GM19328 (cell line): ENCODE data around the gene EPHB6.

Experiments
- ATAC-seq: cut with Tn5 transposase; IDR thresholded peaks from one replicate; pipeline ENCODE4 v1.9.1; 2021; ENCODE audit warnings: mild to moderate bottlenecking, moderate library complexity; ENCODE audit not compliant: unreplicated experiment

EPHB6 gene

GRCh38 chr7:142864980-142865747 is 10.3 kb downstream of the EPHB6 start:
- no peak for ATAC-seq

- ATAC-seq, result no peak
Observed at GRCh38 chr7:142865766-142866165, 10.9 kb downstream of the EPHB6 start.

DNA sequence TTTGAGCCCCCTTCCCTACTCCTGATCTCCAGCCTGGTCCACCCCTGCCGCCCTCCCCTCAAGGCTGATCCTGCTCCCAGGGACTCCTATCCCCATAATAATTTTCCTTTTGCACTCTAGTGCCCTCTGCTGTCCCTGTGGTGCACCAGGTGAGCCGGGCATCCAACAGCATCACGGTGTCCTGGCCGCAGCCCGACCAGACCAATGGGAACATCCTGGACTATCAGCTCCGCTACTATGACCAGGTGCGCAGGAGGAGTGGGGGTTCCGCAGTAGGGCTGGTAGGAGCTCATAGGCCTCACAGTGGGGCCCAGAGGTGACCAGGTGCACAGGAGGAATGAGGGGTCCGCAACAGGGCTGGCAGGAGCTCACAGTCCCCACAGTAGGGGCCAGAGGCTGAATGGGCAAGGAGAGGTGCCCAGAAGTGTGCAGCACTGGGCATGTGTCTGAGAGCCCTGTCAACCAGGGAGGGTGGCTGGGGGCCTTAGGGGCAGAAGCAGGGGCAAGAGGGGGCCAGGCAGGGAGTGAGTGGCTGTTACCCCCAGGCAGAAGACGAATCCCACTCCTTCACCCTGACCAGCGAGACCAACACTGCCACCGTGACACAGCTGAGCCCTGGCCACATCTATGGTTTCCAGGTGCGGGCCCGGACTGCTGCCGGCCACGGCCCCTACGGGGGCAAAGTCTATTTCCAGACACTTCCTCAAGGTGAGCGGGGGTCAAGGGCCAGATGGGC is 11.7 kb downstream of the EPHB6 start:
- ATAC-seq, result no peak

DNA sequence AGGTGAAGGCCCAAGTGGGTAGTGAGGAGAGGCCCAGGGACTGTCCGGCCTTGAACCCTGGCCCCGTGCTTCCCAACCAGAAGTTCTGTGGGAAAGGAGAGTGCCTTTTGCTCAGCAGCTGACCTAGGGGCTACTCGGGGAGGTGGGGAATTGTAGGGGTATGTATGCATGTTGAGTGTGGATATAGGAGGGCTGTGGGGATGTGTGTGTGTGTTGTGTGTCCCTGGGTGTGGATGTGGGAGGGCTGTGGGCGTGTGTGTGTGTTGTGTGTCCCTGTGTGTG is 12.2 kb downstream of the EPHB6 start:
- ATAC-seq, result no peak

- no peak for ATAC-seq
Observed at GRCh38 chr7:142867398-142868187, 12.7 kb downstream of the EPHB6 start.

GRCh38 chr7:142868188-142868985 is 13.5 kb downstream of the EPHB6 start:
- no peak for ATAC-seq

DNA sequence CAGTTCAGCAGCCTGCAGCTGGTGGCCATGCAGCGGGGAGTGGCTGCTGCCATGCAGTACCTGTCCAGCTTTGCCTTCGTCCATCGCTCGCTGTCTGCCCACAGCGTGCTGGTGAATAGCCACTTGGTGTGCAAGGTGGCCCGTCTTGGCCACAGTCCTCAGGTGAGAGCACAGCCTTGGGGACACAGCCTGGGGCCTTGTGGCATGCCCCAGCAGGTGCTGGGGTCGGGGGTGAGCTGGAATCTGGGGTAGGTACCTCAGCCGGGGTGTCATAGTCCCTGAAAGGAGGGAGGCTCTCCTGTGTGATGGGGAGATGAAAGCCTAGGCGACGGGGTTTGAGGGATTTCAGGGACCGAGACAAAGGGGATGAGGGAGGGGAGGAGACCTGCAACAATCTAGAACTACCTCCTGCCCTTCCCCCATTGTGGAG is 14.1 kb downstream of the EPHB6 start:
- no peak for ATAC-seq

GRCh38 chr7:142869434-142869833 is 14.6 kb downstream of the EPHB6 start:
- no peak for ATAC-seq

GRCh38 chr7:142870147-142870559 is 15.3 kb downstream of the EPHB6 start:
- ATAC-seq, result no peak

DNA sequence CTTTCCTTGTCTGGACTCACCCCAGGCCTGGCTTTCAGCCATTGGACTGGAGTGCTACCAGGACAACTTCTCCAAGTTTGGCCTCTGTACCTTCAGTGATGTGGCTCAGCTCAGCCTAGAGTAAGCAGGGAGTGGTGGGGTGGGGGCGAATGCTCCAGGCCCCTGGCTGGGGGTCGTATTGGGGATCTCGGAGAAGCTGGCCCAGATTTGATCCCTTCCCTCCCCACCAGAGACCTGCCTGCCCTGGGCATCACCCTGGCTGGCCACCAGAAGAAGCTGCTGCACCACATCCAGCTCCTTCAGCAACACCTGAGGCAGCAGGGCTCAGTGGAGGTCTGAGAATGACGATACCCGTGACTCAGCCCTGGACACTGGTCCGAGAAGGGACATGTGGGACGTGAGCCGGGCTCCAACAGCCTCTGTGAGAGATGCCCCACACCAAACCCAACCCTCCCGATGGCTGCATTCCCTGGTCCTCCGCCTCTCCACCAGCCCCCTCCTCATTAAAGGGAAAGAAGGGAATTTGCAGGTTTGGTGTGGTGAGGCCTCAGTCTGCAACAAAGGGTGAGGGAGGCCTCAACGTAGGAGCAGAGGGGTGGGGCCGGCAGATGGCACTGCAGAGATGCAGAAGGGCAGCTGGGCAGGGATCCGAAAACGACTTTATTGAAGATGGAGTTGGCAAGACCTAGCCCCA is 15.8 kb downstream of the EPHB6 start:
- ATAC-seq, result no peak

DNA sequence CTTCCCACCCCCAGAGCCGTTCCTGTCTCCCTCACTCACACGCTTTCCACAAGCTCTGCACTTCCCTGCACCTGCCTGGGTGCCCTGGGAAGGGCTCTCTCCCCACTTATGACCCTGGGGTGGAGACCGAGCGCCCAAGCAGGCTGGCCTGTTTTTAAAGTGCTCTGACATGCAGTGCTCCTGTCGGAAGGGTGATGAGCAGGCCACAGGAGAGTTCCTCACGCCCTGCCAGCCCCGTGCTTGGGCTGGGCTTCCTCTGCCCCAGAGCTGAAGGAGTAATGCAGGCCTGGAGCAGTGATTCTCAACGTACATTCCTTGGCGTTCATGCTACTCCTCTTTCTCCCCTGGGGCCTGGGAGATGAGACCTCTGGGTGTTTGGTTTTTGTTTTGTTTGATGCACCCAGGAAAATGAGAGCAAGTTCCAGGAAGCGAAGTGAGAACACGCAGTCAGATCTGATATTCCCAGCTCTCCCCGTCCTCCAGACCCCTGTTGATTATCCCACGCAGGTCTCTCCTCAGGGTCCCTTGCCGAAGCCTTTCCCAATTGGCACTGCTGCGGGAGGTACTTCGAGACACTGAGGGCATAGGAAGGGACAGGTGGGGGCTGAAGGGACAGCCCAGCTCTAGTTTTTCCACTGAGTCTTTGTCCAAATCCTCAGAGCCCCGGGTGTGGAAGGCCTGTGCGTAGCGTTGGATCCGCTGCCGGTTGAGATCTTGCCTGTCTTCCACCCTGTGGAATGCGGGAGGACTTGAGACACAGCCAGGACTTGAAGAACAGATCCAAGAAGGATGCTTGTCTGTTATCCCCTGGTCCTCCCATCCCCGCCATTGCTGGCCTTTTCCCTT is 16.6 kb downstream of the EPHB6 start:
- no peak for ATAC-seq

DNA sequence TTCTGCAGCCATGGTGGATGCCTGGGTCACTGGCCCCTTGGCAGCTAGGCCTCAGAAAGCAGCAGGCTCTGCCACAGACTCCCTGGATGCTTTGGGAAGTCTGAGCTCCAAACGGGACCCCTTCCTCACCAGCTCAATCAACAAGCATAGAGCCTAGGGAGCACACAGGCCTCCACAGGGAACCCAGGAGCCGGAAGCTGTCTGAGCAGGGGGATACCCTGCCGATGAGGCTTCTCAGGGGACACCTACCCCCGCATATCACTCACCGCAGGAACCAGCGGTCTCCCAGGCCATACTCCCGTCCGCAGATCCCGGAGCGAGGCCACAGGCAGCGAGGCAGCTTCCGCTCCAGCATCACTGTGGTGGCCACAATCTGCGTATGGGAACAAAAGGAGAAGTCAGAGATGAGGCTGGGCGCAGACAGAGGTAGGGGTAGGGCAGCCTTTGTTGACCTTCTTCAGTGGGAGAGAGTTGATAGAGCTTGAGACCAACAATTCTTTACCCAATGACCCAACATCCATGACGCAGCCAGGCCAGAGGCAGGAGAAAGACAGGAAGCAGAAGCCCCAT is 17.3 kb downstream of the EPHB6 start:
- no peak for ATAC-seq

DNA sequence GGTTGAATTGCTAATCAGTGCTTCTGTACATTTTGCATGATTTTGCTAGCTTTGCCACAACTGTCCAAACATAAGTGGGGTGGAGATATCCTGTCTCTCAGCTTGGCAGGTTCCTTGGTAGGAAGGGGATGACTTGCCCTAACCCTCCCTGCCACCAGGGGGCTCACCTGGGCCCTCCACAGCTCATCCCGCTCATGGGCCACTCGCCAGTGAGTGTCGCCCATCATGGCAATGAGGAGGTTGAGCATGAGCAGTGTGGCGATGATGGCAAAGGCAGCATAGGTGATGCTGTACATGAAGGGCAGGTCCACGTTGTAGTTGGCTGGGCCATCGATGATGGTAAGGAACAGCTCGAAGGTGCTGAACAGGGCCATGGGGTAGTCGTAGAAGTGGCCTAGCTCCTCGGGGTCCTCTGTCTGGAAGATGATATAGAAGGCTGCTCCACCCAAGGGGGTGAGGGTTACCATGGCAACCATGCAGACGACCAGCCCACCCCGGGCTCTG is 18.5 kb downstream of the EPHB6 start:
- ATAC-seq, result peak; percentile 51

- ATAC-seq, result no peak
Observed at GRCh38 chr7:142873871-142874270, 19.0 kb downstream of the EPHB6 start.

GRCh38 chr7:142874409-142874808 is 19.5 kb downstream of the EPHB6 start:
- no peak for ATAC-seq

DNA sequence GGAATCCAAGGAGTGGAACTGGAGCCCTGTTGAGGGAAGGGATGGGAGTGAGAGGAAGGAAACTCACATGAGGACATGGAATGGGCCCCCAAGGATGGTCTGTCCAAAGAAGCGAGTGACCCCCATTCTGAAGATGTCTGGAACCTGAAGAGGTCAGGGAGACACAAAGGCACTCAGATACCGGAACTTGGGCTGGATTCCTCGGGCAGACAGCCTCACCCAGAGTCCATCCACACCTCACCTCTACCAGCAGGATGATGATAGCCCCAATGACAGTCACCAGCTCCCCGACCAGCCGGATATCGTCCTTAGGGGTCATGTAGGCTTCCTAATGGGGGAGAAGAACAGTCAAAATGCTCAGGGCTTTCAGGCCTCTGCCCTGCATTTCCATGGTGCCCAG is 20.0 kb downstream of the EPHB6 start:
- ATAC-seq, result no peak

DNA sequence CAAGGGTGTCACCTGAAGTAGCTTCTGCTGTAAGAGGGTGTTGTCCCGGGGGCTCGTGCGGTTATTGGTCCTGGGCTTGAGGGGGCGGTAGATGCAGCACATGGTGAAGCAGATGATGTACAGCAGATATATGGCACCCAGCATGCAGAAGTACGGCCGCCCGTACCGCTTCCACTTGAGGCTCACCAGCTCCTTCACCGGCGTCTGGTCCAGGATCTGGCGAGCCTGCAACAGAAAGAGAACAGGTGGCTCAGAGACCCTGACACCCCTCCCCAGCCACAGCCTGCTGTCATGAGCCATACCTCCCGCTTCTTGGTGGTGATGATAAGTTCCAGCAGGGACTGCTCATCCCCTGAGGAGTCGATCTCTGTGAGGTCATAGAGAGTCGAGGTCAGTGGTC is 20.6 kb downstream of the EPHB6 start:
- no peak for ATAC-seq

GRCh38 chr7:142876236-142876960 is 21.5 kb downstream of the EPHB6 start:
- no peak for ATAC-seq
